Suprapubic skin (tissue), 4 donors: Measurements from ENCODE around the gene ASB10.

ENCODE experiments used
- EP300 ChIP-seq: sonication (generic); formaldehyde crosslinking; IDR thresholded peaks from one replicate; pipeline ENCODE4 v1.6.1; 2017; ENCODE audit warnings: antibody characterized with exemption
- POLR2A ChIP-seq, 2 donors: fragments of 450-650 bp; IDR thresholded peaks; one replicate each; pipeline ENCODE4 v1.6.1; 2017; ENCODE audit warnings: antibody characterized with exemption in 2 of 2, mild to moderate bottlenecking in 2 of 2, moderate library complexity in 2 of 2
- POLR2AphosphoS5 ChIP-seq, 3 donors: sonication (generic); formaldehyde crosslinking; IDR thresholded peaks; one replicate each; pipeline ENCODE4 v1.6.1; 2017; ENCODE audit warnings: antibody characterized with exemption in 3 of 3
- TF ChIP-seq, protein P1 (sequence below), 2 donors: fragments of 200-600 bp in 1 of 2; fragments of 450-650 bp in 1 of 2; sonication (generic) in 1 of 2; IDR thresholded peaks; one replicate each; pipeline ENCODE4 v1.5.1; 2016 to 2019; ENCODE audit warnings: antibody characterized with exemption in 2 of 2, mild to moderate bottlenecking in 1 of 2, moderate library complexity in 1 of 2

DNA sequence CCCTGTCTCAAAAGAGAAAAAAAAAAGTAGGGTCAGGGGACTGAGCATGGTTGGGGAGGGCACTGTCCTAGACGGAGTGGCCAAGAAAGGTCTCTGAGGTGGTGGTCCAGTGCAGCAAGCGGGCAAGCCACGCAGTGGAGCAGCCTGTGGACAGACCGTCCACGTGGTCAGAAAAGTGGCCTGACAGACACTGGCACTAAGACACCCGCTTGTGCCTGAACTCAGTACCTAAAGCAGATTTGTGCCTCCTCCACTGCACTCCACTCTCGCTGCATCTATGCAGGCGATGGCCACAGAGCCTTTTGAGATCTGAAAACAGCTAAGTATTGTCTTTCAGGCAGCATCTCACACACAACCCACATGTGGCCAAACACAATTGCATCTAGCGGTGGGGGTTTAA, 8.8 kb downstream of the ASB10 start:
- TF ChIP-seq POLR2AphosphoS5 (IDR thresholded peaks at IDR 0.05): no peak
- TF ChIP-seq, protein P1, sequence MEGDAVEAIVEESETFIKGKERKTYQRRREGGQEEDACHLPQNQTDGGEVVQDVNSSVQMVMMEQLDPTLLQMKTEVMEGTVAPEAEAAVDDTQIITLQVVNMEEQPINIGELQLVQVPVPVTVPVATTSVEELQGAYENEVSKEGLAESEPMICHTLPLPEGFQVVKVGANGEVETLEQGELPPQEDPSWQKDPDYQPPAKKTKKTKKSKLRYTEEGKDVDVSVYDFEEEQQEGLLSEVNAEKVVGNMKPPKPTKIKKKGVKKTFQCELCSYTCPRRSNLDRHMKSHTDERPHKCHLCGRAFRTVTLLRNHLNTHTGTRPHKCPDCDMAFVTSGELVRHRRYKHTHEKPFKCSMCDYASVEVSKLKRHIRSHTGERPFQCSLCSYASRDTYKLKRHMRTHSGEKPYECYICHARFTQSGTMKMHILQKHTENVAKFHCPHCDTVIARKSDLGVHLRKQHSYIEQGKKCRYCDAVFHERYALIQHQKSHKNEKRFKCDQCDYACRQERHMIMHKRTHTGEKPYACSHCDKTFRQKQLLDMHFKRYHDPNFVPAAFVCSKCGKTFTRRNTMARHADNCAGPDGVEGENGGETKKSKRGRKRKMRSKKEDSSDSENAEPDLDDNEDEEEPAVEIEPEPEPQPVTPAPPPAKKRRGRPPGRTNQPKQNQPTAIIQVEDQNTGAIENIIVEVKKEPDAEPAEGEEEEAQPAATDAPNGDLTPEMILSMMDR (IDR thresholded peaks at IDR 0.05): no peak
- no peak for TF ChIP-seq POLR2A (IDR thresholded peaks at IDR 0.05)
- TF ChIP-seq EP300: no peak
